ENCODE results near the gene EVA1B. TPM values are rescaled to one million over a fixed set of nuclear protein-coding genes. Genes with fewer than 3 reads are reported as not detected.

EVA1B gene
- total RNA-seq, 1 donor: 191 TPM

- DNase-seq (ENCODE audit: low read depth): no peak
- no peak overlapping the region for H3K4me3 ChIP-seq (ENCODE audit: low read depth, low read length)
- no peak for TF ChIP-seq CTCF (IDR thresholded peaks at IDR 0.05; ENCODE audit: insufficient read depth, low read depth, low read length)
These were observed 23.4 kb upstream of the EVA1B start for GRCh38 chr1:36346741-36347370.

- TF ChIP-seq CTCF (IDR thresholded peaks at IDR 0.05; ENCODE audit: insufficient read depth, low read depth, low read length): no peak
- no peak for DNase-seq (ENCODE audit: low read depth)
- no peak overlapping the region for H3K4me3 ChIP-seq (ENCODE audit: low read depth, low read length)
These were observed 21.9 kb upstream of the EVA1B start for GRCh38 chr1:36345353-36345752.

- no peak overlapping the region for H3K4me3 ChIP-seq (ENCODE audit: low read depth, low read length)
- no peak for TF ChIP-seq CTCF (IDR thresholded peaks at IDR 0.05; ENCODE audit: insufficient read depth, low read depth, low read length)
- DNase-seq (ENCODE audit: low read depth): no peak
These were observed 20.9 kb upstream of the EVA1B start for GRCh38 chr1:36344395-36344680.

- TF ChIP-seq CTCF (IDR thresholded peaks at IDR 0.05; ENCODE audit: insufficient read depth, low read depth, low read length): no peak
- H3K4me3 ChIP-seq (ENCODE audit: low read depth, low read length): no peak overlapping the region
- DNase-seq (ENCODE audit: low read depth): no peak
These were observed 20.4 kb upstream of the EVA1B start for GRCh38 chr1:36343651-36344394.

GRCh38 chr1:36342426-36343185 lies 19.2 kb upstream of the EVA1B start:
- no peak overlapping the region for H3K4me3 ChIP-seq (ENCODE audit: low read depth, low read length)
- peak; percentile 60 for DNase-seq (ENCODE audit: low read depth)
- TF ChIP-seq CTCF (IDR thresholded peaks at IDR 0.05; ENCODE audit: insufficient read depth, low read depth, low read length): peak; percentile 71

GRCh38 chr1:36341626-36342320 lies 18.3 kb upstream of the EVA1B start:
- no peak for TF ChIP-seq CTCF (IDR thresholded peaks at IDR 0.05; ENCODE audit: insufficient read depth, low read depth, low read length)
- H3K4me3 ChIP-seq (ENCODE audit: low read depth, low read length): no peak overlapping the region
- DNase-seq (ENCODE audit: low read depth): no peak
